Endometrial microvascular endothelial cells (primary cell): ENCODE results near the gene MT1X. TPM values are rescaled to one million over a fixed set of nuclear protein-coding genes. Genes with fewer than 3 reads are reported as not detected.
"Not testable (repeated sequence)": the region's sequence is repeated elsewhere in the genome, so short reads cannot be mapped to it uniquely, and the experiment has no call there.

ENCODE experiments used
- in situ Hi-C: cut with HindIII; loops from 2 replicates; pipeline ENCODE4 v1.10.0; 2017; ENCODE audit warnings: low sequenced_read_pairs, low pct_unique_long_range_greater_than_20kb; ENCODE audit errors: inconsistent ontology term
- total RNA-seq: library from RNA; depleted of rRNA; stranded (reverse); fragments of >200 nt; gene quantifications from one replicate; pipeline ENCODE4 v1.2.3, GENCODE V29; 2015; ENCODE audit errors: inconsistent ontology term

MT1X gene
- total RNA-seq, 1 donor from 2014 or later: 114 TPM

- in situ Hi-C loops: no loop called here
Measured at GRCh38 chr16:56651586-56651985, 30.7 kb upstream of the MT1X start, which contains the start of gene MT1B. MT1B (plus strand) TSS chr16:56651886; CDS start chr16:56651954, 68 bp downstream.

GRCh38 chr16:56652600-56652999, 29.7 kb upstream of the MT1X start:
- in situ Hi-C loops: no loop called here

GRCh38 chr16:56653218-56653617, 29.1 kb upstream of the MT1X start:
- in situ Hi-C loops: no loop called here

- in situ Hi-C loops: no loop called here
Measured at GRCh38 chr16:56657555-56658326, 24.5 kb upstream of the MT1X start, which contains the start of gene MT1F. MT1F (plus strand) TSS chr16:56657959; CDS start chr16:56658059, 100 bp downstream.

GRCh38 chr16:56658327-56658875, 23.9 kb upstream of the MT1X start:
- in situ Hi-C loops: no loop called here

GRCh38 chr16:56662357-56663354, 19.6 kb upstream of the MT1X start:
- in situ Hi-C loops: no loop called here

GRCh38 chr16:56664506-56664905, 17.8 kb upstream of the MT1X start:
- in situ Hi-C loops: no loop called here

GRCh38 chr16:56665286-56666261, 16.7 kb upstream of the MT1X start:
- in situ Hi-C loops: not testable (repeated sequence)

- in situ Hi-C loops: no loop called here
Measured at GRCh38 chr16:56667581-56668571, 14.4 kb upstream of the MT1X start, which contains the start of gene MT1G. MT1G (minus strand) TSS chr16:56668065; CDS start chr16:56667993, 72 bp downstream.

- in situ Hi-C loops: no loop called here
Measured at GRCh38 chr16:56669005-56669839, 13.0 kb upstream of the MT1X start, which contains the start of gene MT1H. MT1H (plus strand) TSS chr16:56669814; CDS start chr16:56669885, 71 bp downstream.

GRCh38 chr16:56669840-56670619, 12.2 kb upstream of the MT1X start:
- in situ Hi-C loops: no loop called here

GRCh38 chr16:56670620-56670934, 11.7 kb upstream of the MT1X start:
- in situ Hi-C loops: no loop called here

- in situ Hi-C loops: not testable (repeated sequence)
Measured at GRCh38 chr16:56671691-56672090, 10.6 kb upstream of the MT1X start.

- in situ Hi-C loops: not testable (repeated sequence)
Measured at GRCh38 chr16:56672171-56672570, 10.1 kb upstream of the MT1X start.

- in situ Hi-C loops: no loop called here
Measured at GRCh38 chr16:56672761-56673536, 9.3 kb upstream of the MT1X start.
